Ecto neural progenitor cell (in vitro differentiated cells): ENCODE data around the gene TOM1L2.

Experiments
- DNase-seq: peaks from one replicate; pipeline ENCODE4 v3.0.0-alpha.2; 2018; ENCODE audit warnings: low spot score

Gene TOM1L2

GRCh38 chr17:17876959-17877528, 95.2 kb downstream of the TOM1L2 start:
- no peak for DNase-seq

- DNase-seq: no peak
Observed at GRCh38 chr17:17874478-17874877, 97.7 kb downstream of the TOM1L2 start.

GRCh38 chr17:17873450-17873991, 98.7 kb downstream of the TOM1L2 start:
- no peak for DNase-seq

GRCh38 chr17:17872547-17873345, 99.5 kb downstream of the TOM1L2 start:
- no peak for DNase-seq

GRCh38 chr17:17871913-17872312, 100.3 kb downstream of the TOM1L2 start:
- no peak for DNase-seq

GRCh38 chr17:17870247-17870646, 102.0 kb downstream of the TOM1L2 start:
- DNase-seq: no peak

- DNase-seq: peak; percentile 71
Observed at GRCh38 chr17:17868641-17869522, 103.3 kb downstream of the TOM1L2 start.

- DNase-seq: no peak
Observed at GRCh38 chr17:17866897-17867296, 105.3 kb downstream of the TOM1L2 start.

GRCh38 chr17:17866425-17866824, 105.8 kb downstream of the TOM1L2 start:
- DNase-seq: no peak

- no peak for DNase-seq
Observed at GRCh38 chr17:17865035-17865434, 107.2 kb downstream of the TOM1L2 start.

- DNase-seq: no peak
Observed at GRCh38 chr17:17860766-17861107, 111.5 kb downstream of the TOM1L2 start.

- DNase-seq: peak; percentile 86
Observed at GRCh38 chr17:17859909-17860765, 112.1 kb downstream of the TOM1L2 start.

- no peak for DNase-seq
Observed at GRCh38 chr17:17857496-17857895, 114.7 kb downstream of the TOM1L2 start.

- DNase-seq: no peak
Observed at GRCh38 chr17:17856386-17856785, 115.8 kb downstream of the TOM1L2 start.

GRCh38 chr17:17855976-17856375, 116.2 kb downstream of the TOM1L2 start:
- DNase-seq: no peak

GRCh38 chr17:17853811-17854447, 118.3 kb downstream of the TOM1L2 start:
- no peak for DNase-seq

GRCh38 chr17:17852930-17853329, 119.3 kb downstream of the TOM1L2 start:
- DNase-seq: no peak

GRCh38 chr17:17851103-17852002, 120.8 kb downstream of the TOM1L2 start:
- DNase-seq: peak; percentile 49

GRCh38 chr17:17849845-17850373, 122.3 kb downstream of the TOM1L2 start:
- peak; percentile 61 for DNase-seq
